Measurements from ENCODE around the gene SFTPD.
A peak's percentile ranks its signal among the peaks of the same experiment; 100 is the strongest.
"Not testable (repeated sequence)": the region's sequence is repeated elsewhere in the genome, so short reads cannot be mapped to it uniquely, and the experiment has no call there.

Gene SFTPD

GRCh38 chr10:79923669-79924068 is 25.2 kb downstream of the SFTPD start:
- DNase-seq: no peak

- DNase-seq: no peak
These were observed 25.8 kb downstream of the SFTPD start for GRCh38 chr10:79923145-79923544.

DNA sequence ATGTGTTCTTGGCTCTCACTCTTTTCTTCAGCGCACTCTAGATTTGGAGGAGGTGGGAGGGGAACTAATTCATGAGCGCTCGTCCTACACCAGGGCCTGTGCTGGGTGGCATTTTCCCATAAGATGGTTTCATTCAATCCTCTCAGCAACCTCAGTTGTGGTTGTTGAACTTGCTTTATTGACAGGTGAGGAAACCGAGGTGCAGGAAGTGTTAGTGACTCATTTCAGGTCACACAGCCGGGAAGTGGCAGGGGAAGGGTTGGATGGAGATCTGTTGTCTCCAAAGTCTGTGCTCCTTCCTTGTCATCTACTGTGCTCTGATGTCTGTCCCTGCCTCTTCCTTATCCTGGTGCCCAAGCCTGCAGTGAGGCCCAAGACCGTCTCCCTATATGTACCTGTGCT is 26.9 kb downstream of the SFTPD start:
- DNase-seq: not testable (repeated sequence)

DNA sequence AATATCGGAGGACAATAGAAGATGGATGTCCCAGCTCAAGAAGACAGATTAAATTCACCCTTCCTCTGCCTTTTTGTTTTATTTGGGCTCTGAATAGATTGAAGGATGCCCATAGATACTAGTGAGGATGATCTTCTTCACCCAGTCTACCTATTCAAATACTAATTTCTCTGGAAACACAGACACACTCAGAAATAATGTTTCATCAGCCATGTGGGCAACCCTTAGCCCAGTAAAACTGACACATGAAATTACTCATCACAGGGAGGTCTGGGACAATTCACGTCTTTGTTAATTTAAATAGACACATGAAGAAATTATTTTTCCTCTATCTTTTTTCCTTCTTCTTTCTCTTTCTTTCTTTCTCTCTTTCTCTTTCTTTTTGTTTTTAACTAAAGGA is 33.1 kb downstream of the SFTPD start:
- not testable (repeated sequence) for DNase-seq

DNA sequence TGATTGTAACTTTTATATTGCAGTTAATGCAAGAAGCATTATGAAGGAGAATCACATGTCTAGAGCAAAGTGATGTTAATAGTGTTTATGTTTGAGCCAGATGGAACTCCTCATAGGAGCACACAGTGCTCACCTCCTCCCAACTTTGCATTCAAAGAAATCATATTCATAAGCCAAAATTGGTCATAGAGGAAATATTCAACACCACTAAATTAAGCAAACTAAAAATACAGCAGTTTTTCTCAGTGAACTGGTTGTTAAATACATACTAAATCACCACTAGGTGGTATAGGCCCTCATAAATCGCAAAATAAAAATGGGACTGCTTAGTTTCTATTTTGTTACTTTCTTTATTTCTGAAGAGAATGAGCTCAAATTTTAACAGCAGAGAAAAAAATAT is 34.4 kb downstream of the SFTPD start:
- DNase-seq: not testable (repeated sequence)

DNA sequence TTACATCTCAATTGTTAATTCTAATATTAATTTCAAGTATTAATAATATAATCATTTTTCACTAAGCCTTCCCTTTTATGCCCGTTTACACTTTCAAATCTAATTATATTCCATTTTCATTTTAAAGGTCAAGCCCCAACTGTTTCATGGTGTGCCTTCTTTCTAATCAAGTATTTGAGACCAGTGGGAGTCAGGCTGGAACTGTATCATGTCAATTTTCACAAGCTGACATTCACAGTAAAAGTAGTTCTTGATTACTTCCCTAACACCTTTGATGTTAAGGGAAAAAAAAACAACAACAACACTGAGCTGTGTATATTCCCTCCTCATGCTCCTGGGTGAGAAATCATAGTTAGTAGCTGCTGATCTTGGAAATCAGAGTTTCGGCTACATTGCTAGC is 38.1 kb downstream of the SFTPD start:
- no peak for DNase-seq

DNA sequence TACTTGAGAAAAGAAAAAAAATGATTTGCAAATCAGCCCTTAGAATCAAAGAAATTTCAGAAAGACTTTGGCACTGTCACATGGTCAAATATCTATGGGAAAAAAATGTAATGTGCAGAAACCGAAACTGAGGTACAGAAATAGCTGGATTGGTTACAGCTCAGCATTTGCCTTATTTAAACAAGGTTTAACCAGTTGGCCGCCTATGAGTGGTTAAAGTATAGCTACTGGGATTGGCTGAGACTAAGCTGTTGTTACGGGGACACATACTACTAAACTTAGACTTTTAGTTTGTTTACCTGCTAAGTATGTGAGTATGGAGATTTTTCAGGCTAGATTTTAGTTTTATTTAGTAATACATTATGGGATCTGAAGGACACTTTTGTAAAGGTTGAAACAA is 38.6 kb downstream of the SFTPD start:
- DNase-seq: no peak

GRCh38 chr10:79905322-79906314 is 43.3 kb downstream of the SFTPD start:
- DNase-seq: no peak

DNA sequence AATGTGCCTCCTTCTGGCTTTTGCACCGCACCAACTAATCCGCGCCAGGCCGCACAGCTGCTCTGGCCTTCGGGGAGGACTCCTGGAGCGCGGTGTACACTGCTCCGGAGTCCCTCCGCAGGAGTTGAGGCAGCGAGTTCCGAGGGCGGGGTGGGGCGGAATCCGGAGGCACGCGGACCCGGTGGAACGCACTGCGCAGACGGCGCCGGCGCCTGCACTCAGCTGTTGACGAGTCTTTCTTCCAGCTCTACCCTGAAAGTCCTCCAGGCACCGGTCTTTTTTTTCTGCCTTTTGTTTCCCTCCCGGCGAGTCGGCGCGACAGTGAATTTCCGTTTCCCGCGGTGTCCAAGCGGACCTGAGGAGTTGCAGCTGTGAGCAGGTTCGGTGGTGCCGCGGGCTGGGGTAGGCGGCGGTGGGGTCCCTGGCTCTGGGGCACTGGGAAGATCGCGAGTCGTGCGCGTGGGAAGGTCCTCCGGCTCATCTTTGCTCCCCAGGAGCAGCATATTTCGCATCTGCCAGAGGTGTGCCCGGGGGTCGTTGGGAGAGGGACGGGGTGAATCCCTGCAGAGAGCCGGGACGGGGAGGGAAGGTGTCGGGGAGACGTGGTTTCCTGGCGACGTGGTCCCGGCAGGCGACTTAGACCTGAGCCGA is 44.1 kb downstream of the SFTPD start:
- DNase-seq: peak; percentile 18

DNA sequence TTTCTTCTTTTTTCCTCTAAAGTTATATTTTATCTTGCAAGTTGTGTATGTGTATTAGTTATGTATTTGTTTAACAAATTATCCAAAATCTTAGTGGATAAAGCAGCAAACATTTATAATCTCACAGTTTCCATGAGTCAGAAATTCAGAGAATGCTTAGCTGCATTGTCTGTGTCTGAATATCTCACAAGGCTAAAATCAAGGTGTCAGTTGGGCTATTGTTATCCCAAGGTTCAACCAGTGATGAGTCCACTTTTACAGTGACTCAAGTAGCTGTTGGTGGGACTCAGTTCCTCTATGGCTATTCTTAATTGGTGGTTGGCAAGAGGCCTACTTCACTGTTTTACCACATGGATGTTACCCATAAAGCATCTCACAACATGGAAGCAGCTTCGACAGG is 47.3 kb downstream of the SFTPD start:
- DNase-seq: not testable (repeated sequence)

DNA sequence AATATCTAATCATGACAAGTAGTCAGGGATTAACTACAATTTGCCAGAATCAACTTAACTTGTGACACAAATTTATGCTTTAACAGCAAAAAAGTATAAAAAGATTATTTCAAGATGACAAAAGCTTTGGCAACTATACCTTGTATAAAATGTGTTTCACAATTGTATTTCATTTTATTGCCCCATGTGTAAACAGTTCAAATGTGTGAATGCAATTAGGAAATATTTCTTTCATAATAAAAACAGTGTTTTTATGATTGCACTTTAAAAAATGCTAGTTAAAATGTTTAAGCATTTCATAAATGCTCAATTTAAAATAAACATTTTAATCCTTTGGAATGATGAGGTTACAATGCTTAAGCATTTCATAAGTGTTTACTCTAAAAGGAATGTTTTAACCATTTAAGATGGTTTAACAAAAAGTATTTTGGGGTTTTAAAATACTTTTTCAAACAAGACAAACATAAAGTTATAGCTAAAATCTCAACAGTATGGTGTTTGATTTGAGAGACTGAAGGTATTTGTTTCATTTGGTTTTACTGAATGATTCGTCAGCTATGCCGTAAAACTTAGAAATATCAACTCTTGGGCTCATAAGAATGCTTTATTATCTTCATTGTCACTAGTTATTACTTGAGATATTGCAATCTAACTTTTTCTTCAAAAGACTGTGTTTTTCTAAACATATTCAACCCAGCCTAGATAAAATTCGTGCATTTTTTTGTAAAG is 50.1 kb downstream of the SFTPD start:
- no peak for DNase-seq

DNA sequence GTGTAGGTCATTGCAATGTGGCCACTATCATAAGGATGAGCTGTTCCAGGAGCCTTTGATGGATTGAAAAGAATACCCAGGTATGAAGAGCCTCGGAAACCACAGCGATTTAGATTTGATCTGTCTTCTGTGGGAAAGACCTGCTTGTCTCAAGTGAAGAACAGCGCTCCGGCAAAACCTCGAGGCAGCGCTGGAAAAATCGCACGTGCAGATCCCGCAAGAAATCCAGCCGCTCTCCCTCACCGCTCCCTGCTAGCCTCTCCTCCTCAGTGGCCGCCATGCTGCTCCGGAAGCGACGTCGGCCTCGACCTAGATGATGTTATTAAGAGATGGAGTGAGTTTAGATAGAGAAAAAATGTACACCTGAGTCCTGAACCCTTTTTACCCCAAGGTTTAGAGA is 56.0 kb downstream of the SFTPD start:
- DNase-seq: not testable (repeated sequence)

- no peak for DNase-seq
These were observed 58.4 kb downstream of the SFTPD start for GRCh38 chr10:79890469-79890868.

DNA sequence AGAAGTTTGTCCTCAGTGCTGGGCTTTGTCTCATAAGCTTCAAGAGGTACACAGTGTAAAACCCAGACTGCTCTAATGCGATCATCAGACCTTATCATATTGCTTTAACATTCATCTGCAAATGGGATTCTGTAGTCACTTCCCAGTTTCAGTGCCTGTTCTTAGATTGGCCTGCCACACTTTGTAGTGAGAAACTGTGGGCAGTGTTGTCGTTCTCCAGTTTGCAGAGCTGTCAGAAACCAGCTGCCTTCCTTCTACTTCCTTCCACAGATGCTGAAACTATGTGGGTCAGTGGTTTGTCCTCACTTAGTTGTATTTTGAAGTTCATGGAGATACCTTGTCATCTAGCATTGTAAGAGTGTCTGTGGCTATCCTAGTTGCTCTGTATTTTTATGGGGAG is 59.9 kb downstream of the SFTPD start:
- not testable (repeated sequence) for DNase-seq

Measured in T-helper 9 cell (primary cell).